ENCODE data around the gene XAGE5.
"Not testable (repeated sequence)": the region's sequence is repeated elsewhere in the genome, so short reads cannot be mapped to it uniquely, and the experiment has no call there.

The XAGE5 gene

GRCh38 chrX:52824608-52825007 lies 13.5 kb downstream of the XAGE5 start:
- no peak for TF ChIP-seq CTCF (IDR thresholded peaks at IDR 0.05)
- H3K27ac ChIP-seq = no peak overlapping the region
- H3K36me3 ChIP-seq = no peaks in the 10 kb centered on the region
- no peaks in the 10 kb centered on the region for H3K4me1 ChIP-seq (ENCODE audit: control insufficient read depth in 1 of 2, insufficient read depth in 1 of 2, low read depth in 1 of 2, low read length in 1 of 2)
- no peak overlapping the region for H3K4me3 ChIP-seq (ENCODE audit: low read depth in 1 of 2, low read length in 1 of 2)
- H3K9me3 ChIP-seq = no peaks in the 10 kb centered on the region
- no peaks in the 10 kb centered on the region for H3K27me3 ChIP-seq

- H3K4me3 ChIP-seq (ENCODE audit: low read depth in 1 of 2, low read length in 1 of 2) = no peak overlapping the region
- no peaks in the 10 kb centered on the region for H3K9me3 ChIP-seq
- H3K27ac ChIP-seq = no peak overlapping the region
- no peaks in the 10 kb centered on the region for H3K36me3 ChIP-seq
- no peaks in the 10 kb centered on the region for H3K27me3 ChIP-seq
- no peak for TF ChIP-seq CTCF (IDR thresholded peaks at IDR 0.05)
- H3K4me1 ChIP-seq (ENCODE audit: control insufficient read depth in 1 of 2, insufficient read depth in 1 of 2, low read depth in 1 of 2, low read length in 1 of 2) = no peaks in the 10 kb centered on the region
Observed at GRCh38 chrX:52830551-52830950, 19.5 kb downstream of the XAGE5 start.

GRCh38 chrX:52839137-52839536 lies 28.1 kb downstream of the XAGE5 start:
- H3K27me3 ChIP-seq = no peaks in the 10 kb centered on the region
- no peaks in the 10 kb centered on the region for H3K9me3 ChIP-seq
- H3K4me1 ChIP-seq (ENCODE audit: control insufficient read depth in 1 of 2, insufficient read depth in 1 of 2, low read depth in 1 of 2, low read length in 1 of 2) = no peaks in the 10 kb centered on the region
- no peak for TF ChIP-seq CTCF (IDR thresholded peaks at IDR 0.05)
- H3K4me3 ChIP-seq (ENCODE audit: low read depth in 1 of 2, low read length in 1 of 2) = no peak overlapping the region
- no peaks in the 10 kb centered on the region for H3K36me3 ChIP-seq
- no peak overlapping the region for H3K27ac ChIP-seq

GRCh38 chrX:52843619-52844018 lies 32.5 kb downstream of the XAGE5 start:
- H3K27ac ChIP-seq = not testable (repeated sequence)

GRCh38 chrX:52852110-52852860 lies 41.2 kb downstream of the XAGE5 start:
- no peak for TF ChIP-seq CTCF (IDR thresholded peaks at IDR 0.05)
- no peaks in the 10 kb centered on the region for H3K4me1 ChIP-seq (ENCODE audit: control insufficient read depth in 1 of 2, insufficient read depth in 1 of 2, low read depth in 1 of 2, low read length in 1 of 2)
- H3K27me3 ChIP-seq = no peaks in the 10 kb centered on the region
- no peak overlapping the region for H3K27ac ChIP-seq
- no peaks in the 10 kb centered on the region for H3K36me3 ChIP-seq
- H3K9me3 ChIP-seq = no peaks in the 10 kb centered on the region
- no peak overlapping the region for H3K4me3 ChIP-seq (ENCODE audit: low read depth in 1 of 2, low read length in 1 of 2)

More at GRCh38 chrX:52843619-52844018, 32.5 kb downstream of the XAGE5 start:
- H3K4me3 ChIP-seq (ENCODE audit: low read depth in 1 of 2, low read length in 1 of 2); H3K9me3 ChIP-seq; H3K36me3 ChIP-seq; H3K27me3 ChIP-seq; H3K4me1 ChIP-seq (ENCODE audit: control insufficient read depth in 1 of 2, insufficient read depth in 1 of 2, low read depth in 1 of 2, low read length in 1 of 2): not testable (repeated sequence)

- not testable (repeated sequence) for H3K4me1 ChIP-seq (ENCODE audit: control insufficient read depth in 1 of 2, insufficient read depth in 1 of 2, low read depth in 1 of 2, low read length in 1 of 2); H3K27me3 ChIP-seq; H3K27ac ChIP-seq; H3K36me3 ChIP-seq; H3K9me3 ChIP-seq; H3K4me3 ChIP-seq (ENCODE audit: low read depth in 1 of 2, low read length in 1 of 2)
Observed at GRCh38 chrX:52856991-52857525, 46.0 kb downstream of the XAGE5 start.

Measured in neutrophil (primary cell).